Measurements from ENCODE around the gene LRRC1.
"Not testable (repeated sequence)": the region's sequence is repeated elsewhere in the genome, so short reads cannot be mapped to it uniquely, and the experiment has no call there.

Gene LRRC1

GRCh38 chr6:53794720-53795339, at the start of gene LRRC1:
Gene LRRC1 (plus strand): TSS chr6:53795005. CDS start chr6:53795257, 252 bp downstream.
- peak; percentile 79 for DNase-seq

- DNase-seq = peak; percentile 7
Observed at GRCh38 chr6:53746442-53747103, 48.2 kb upstream of the LRRC1 start.

GRCh38 chr6:53750052-53750650, 44.7 kb upstream of the LRRC1 start:
- no peak for DNase-seq

- DNase-seq = no peak
Observed at GRCh38 chr6:53751417-53751816, 43.4 kb upstream of the LRRC1 start.

GRCh38 chr6:53752440-53752839, 42.4 kb upstream of the LRRC1 start:
- no peak for DNase-seq

GRCh38 chr6:53752856-53753255, 41.9 kb upstream of the LRRC1 start:
- DNase-seq = no peak

- no peak for DNase-seq
Observed at GRCh38 chr6:53754330-53754729, 40.5 kb upstream of the LRRC1 start.

- DNase-seq = no peak
Observed at GRCh38 chr6:53756396-53756795, 38.4 kb upstream of the LRRC1 start.

- DNase-seq = no peak
Observed at GRCh38 chr6:53758496-53758895, 36.3 kb upstream of the LRRC1 start.

GRCh38 chr6:53761036-53761435, 33.8 kb upstream of the LRRC1 start:
- no peak for DNase-seq

GRCh38 chr6:53765270-53765669, 29.5 kb upstream of the LRRC1 start:
- no peak for DNase-seq

GRCh38 chr6:53766930-53767329, 27.9 kb upstream of the LRRC1 start:
- DNase-seq = no peak

DNA sequence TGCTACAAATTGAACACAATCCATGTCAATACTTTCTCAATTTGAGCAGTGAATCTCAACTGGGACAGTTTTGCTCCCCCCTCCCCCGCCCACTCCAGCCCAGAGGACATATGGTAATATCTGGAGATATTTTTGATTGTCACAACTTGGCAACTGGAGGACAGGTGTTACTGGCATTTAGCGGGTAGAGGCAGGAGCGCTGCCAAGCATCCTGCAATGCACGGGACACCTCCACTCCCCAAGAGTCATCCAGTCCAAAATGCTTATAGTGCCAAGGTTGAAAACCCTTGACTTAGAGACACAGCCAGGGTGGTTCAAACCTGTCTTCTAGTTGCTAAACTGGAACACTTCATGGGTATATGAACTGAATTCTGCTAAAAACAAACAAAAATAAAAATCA, 26.9 kb upstream of the LRRC1 start:
- DNase-seq = no peak

GRCh38 chr6:53768636-53769035, 26.2 kb upstream of the LRRC1 start:
- no peak for DNase-seq

DNA sequence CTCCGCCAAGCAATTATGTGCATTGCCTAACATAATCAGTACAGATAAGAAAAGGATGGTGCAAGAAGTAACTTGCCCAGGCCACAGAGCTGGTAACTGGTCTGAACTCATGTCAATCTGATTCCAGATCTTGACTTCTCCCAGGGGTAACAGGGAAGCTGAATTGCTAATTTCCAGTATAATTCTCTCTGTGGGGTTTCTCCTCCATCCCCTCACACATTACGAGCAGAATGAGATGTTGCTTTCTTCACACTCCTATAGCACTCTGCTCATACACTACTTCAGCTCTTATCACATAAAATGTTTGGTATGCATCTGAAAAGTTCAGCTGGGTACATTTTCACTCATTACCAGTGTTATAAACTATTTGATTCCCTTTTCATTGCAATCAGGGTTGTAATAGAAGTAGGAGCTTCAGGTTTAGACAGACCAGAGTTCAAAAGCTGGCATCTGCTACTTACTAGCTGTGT, 24.0 kb upstream of the LRRC1 start:
- DNase-seq = no peak

GRCh38 chr6:53771785-53772624, 22.8 kb upstream of the LRRC1 start:
- no peak for DNase-seq

- no peak for DNase-seq
Observed at GRCh38 chr6:53773044-53773696, 21.6 kb upstream of the LRRC1 start.

DNA sequence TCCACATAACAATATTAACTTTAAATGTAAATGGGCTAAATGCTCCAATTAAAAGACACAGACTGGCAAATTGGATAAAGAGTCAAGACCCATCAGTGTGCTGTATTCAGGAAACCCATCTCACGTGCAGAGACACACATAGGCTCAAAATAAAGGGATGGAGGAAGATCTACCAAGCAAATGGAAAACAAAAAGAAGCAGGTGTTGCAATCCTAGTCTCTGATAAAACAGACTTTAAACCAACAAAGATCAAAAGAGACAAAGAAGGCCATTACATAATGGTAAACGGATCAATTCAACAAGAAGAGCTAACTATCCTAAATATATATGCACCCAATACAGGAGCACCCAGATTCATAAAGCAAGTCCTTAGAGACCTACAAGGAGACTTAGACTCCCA, 18.7 kb upstream of the LRRC1 start:
- not testable (repeated sequence) for DNase-seq

DNA sequence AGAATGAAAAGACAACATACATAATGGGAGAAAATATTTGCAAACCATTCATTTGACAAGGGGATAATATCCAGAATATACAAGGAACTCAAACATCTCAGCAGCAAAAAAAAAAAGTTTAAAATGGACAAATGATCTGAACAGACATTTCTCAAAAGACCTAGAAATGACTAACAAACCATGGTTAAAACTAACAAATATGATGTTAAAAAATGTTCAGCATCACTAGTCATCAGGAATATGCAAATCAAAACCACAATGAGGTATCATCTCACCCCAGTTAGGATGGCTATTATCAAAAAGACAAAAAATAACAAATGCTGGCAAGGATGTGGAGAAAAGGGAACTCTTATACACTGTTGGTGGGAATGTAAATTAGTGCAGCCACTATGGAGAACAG, 9.8 kb upstream of the LRRC1 start:
- DNase-seq = not testable (repeated sequence)

- DNase-seq = no peak
Observed at GRCh38 chr6:53786832-53787231, 8.0 kb upstream of the LRRC1 start.

GRCh38 chr6:53790886-53791285, 3.9 kb upstream of the LRRC1 start:
- DNase-seq = no peak

DNA sequence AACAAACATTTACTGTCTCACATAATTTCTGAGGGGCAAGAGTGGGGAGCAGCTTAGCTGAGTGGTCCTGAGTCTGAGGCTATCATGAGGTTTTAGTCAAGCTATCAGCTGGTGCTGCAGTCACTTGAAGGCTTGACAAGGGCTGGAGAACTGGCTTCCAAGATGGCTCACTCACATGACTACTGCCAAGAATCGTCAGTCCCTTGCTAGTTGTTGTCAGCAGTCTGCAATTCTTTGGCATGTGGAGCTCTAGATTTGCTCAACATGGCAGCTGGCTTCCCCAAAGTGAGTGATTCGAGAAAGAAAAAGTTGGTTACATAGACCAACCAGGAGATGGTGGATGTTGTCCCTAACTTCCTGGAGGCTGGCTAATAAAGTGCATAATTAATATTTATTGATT, 2.8 kb upstream of the LRRC1 start:
- no peak for DNase-seq

GRCh38 chr6:53792973-53793317, 1.9 kb upstream of the LRRC1 start:
- DNase-seq = no peak

Data from NCI-H1092 treated with DMSO at 0.1 percent for 48 hours (cell line).